ENCODE measurements around the gene IL17B.

The IL17B gene

DNA sequence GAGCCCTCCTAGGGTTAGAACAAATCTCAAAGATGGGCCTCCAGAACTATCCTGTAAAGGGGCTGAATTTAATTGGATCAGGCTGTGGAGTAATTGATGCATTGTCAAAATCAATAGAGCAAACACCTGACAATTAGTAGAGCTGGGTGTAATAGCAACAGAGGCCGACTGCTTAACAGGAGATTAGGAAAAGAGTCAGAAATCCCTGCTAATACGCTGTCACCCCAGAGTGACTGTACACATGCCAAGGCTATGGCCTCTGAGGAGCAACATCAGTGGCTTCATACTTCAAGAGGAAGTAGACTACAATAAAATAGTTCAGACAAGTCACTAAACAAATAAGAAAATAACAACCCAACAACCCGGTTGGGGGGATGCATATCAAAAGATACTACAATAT lies 52.5 kb downstream of the IL17B start:
- Histone ChIP-seq H3K27ac (ENCODE audit: low read depth, low read length) (no peak overlapping the region), H3K4me3 (ENCODE audit: low read depth in 1 of 5, low read length in 5 of 5) (no peak overlapping the region), H3K9me3 (ENCODE audit: control insufficient read depth in 5 of 5, low read length in 5 of 5) (no peaks in the 10 kb centered on the region), H3K36me3 (ENCODE audit: control insufficient read depth in 5 of 5, insufficient read depth in 5 of 5, low read length in 5 of 5) (peaks cover 13 to 46% (median 23%) of the 10 kb centered on the region in 5 donors), H3K27me3 (ENCODE audit: control insufficient read depth in 5 of 5, insufficient read depth in 4 of 5, low read length in 5 of 5) (no peaks in the 10 kb centered on the region), H3K4me1 (ENCODE audit: control insufficient read depth in 5 of 5, insufficient read depth in 5 of 5, low read length in 5 of 5) (peaks cover 0 to 27% (median 26%) of the 10 kb centered on the region in 5 donors), H3K9ac (ENCODE audit: low read length in 5 of 5) (no peak overlapping the region)

DNA sequence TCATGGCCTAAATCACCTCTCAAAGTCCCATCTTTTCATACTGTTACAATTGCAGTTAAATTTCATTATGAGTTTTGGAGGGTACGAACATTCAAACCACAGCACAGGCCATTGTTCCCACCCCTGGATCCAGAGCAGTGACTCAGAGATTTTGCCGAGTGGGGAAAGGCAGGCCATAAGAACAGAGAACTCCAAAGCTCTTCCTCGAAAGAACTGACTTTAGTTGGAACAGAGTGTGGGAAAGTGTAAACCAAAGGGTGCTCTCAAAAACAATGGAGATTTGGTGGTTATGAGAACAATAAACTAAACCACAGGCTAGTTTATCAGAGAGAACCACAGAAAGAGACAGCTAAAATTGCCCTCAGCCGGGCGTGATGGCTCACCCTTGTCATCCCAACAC lies 53.2 kb downstream of the IL17B start:
- Histone ChIP-seq H3K9me3 (ENCODE audit: control insufficient read depth in 5 of 5, low read length in 5 of 5) (no peaks in the 10 kb centered on the region), H3K4me3 (ENCODE audit: low read depth in 1 of 5, low read length in 5 of 5) (no peak overlapping the region), H3K9ac (ENCODE audit: low read length in 5 of 5) (no peak overlapping the region), H3K27ac (ENCODE audit: low read depth, low read length) (no peak overlapping the region), H3K4me1 (ENCODE audit: control insufficient read depth in 5 of 5, insufficient read depth in 5 of 5, low read length in 5 of 5) (peaks cover 0 to 33% (median 29%) of the 10 kb centered on the region in 5 donors), H3K36me3 (ENCODE audit: control insufficient read depth in 5 of 5, insufficient read depth in 5 of 5, low read length in 5 of 5) (peaks cover 13 to 49% (median 21%) of the 10 kb centered on the region in 5 donors), H3K27me3 (ENCODE audit: control insufficient read depth in 5 of 5, insufficient read depth in 4 of 5, low read length in 5 of 5) (no peaks in the 10 kb centered on the region)

DNA sequence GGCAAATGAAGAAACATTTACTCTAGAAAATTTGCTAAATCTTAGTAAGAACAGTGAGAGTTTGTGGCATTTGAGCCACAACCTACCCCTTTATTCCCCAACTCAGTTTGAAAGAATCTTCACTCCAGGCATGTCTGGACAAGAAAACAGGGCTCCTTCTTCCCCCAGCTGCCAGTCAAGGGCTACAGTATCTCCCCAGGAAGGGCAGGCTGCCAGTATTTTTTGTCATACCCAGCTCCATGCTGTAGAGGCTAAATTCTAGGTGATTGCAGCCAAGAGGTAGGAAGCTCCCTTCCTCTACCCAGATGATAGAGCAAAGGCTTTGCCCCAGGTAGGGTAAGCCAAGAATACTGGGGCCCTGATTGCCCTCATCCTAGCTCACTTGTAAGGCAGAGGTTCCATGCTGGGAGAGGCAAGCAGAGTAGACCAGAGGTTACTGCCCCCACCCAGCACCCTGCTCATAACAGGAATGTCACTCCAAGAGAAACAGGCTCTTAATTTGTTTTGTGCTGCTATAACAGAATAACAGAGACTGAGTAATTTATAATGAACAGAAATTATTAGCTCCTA lies 53.8 kb downstream of the IL17B start:
- H3K4me1 ChIP-seq (ENCODE audit: control insufficient read depth in 5 of 5, insufficient read depth in 5 of 5, low read length in 5 of 5), result peaks cover 0 to 39% (median 36%) of the 10 kb centered on the region in 5 donors
- no peak overlapping the region for H3K9ac ChIP-seq (ENCODE audit: low read length in 5 of 5)
- H3K36me3 ChIP-seq (ENCODE audit: control insufficient read depth in 5 of 5, insufficient read depth in 5 of 5, low read length in 5 of 5), result peaks cover 10 to 52% (median 20%) of the 10 kb centered on the region in 5 donors
- no peaks in the 10 kb centered on the region for H3K27me3 ChIP-seq (ENCODE audit: control insufficient read depth in 5 of 5, insufficient read depth in 4 of 5, low read length in 5 of 5)
- H3K27ac ChIP-seq (ENCODE audit: low read depth, low read length), result no peak overlapping the region
- H3K4me3 ChIP-seq (ENCODE audit: low read depth in 1 of 5, low read length in 5 of 5), result no peak overlapping the region
- no peaks in the 10 kb centered on the region for H3K9me3 ChIP-seq (ENCODE audit: control insufficient read depth in 5 of 5, low read length in 5 of 5)

DNA sequence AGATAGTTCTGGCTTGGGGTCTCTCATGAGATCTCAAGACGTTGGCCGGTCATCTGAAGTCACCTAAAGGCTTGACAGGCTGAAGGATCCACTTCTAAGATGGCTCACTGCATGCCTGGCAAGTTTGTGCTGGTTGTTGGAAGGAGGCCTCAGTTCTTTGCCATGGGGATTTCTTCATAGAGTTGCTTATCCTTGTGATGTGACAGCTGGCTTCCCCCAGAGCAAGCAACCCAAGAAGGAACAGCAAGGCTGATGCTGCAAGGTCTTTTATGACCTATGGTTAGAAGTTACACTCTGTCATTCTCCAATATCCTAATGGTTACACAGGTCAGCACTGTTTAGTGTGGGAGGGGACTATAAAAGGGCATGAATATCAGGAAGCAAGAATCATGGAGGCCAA lies 54.5 kb downstream of the IL17B start:
- Histone ChIP-seq H3K27ac (ENCODE audit: low read depth, low read length) (no peak overlapping the region), H3K4me1 (ENCODE audit: control insufficient read depth in 5 of 5, insufficient read depth in 5 of 5, low read length in 5 of 5) (peaks cover 0 to 44% (median 36%) of the 10 kb centered on the region in 5 donors), H3K4me3 (ENCODE audit: low read depth in 1 of 5, low read length in 5 of 5) (no peak overlapping the region), H3K9ac (ENCODE audit: low read length in 5 of 5) (no peak overlapping the region), H3K9me3 (ENCODE audit: control insufficient read depth in 5 of 5, low read length in 5 of 5) (no peaks in the 10 kb centered on the region), H3K36me3 (ENCODE audit: control insufficient read depth in 5 of 5, insufficient read depth in 5 of 5, low read length in 5 of 5) (peaks cover 9 to 52% (median 20%) of the 10 kb centered on the region in 5 donors), H3K27me3 (ENCODE audit: control insufficient read depth in 5 of 5, insufficient read depth in 4 of 5, low read length in 5 of 5) (no peaks in the 10 kb centered on the region)
